Uterus (tissue), 4 donors: ENCODE data around the gene GPR62. TPM values are rescaled to one million over a fixed set of nuclear protein-coding genes. Genes with fewer than 3 reads are reported as not detected.

ENCODE experiments used
- DNase-seq, 2 donors: peaks; one replicate each; pipeline ENCODE4 v3.0.0-alpha.2; 2019 to 2020
- H3K27ac ChIP-seq, 2 donors: fragments of 200-600 bp; sonication (generic); 1 replicate in 1 of 2; 2 replicates in 1 of 2; pipeline ENCODE4 v1.5.1; 2016 to 2018
- H3K27me3 ChIP-seq, 2 donors: fragments of 200-600 bp; sonication (generic); one replicate each; pipeline ENCODE4 v1.5.1; 2018 to 2019; ENCODE audit warnings: control low read depth in 1 of 2
- H3K36me3 ChIP-seq, 2 donors: fragments of 200-600 bp; sonication (generic); one replicate each; pipeline ENCODE4 v1.5.1; 2019; ENCODE audit warnings: control low read depth in 1 of 2
- H3K4me1 ChIP-seq, 2 donors: fragments of 200-600 bp; sonication (generic); one replicate each; pipeline ENCODE4 v1.5.1; 2018 to 2019; ENCODE audit warnings: control low read depth in 1 of 2
- H3K4me3 ChIP-seq, 2 donors: fragments of 200-600 bp; sonication (generic); 1 replicate in 1 of 2; 2 replicates in 1 of 2; pipeline ENCODE4 v1.5.1; 2018 to 2019; ENCODE audit warnings: mild to moderate bottlenecking in 1 of 2
- H3K9me3 ChIP-seq, 2 donors: fragments of 200-600 bp; sonication (generic); one replicate each; pipeline ENCODE4 v1.5.1; 2019; ENCODE audit warnings: control low read depth in 1 of 2
- CTCF ChIP-seq, 4 experiments: fragments of 200-600 bp in 2 of 4; fragments of 450-650 bp in 2 of 4; sonication (generic) in 2 of 4; IDR thresholded peaks; one replicate each; pipeline ENCODE4 v1.5.1; 2016 to 2019; ENCODE audit warnings: antibody characterized with exemption in 4 of 4, mild to moderate bottlenecking in 2 of 4, moderate library complexity in 1 of 4
- POLR2A ChIP-seq, 2 donors: fragments of 450-650 bp; IDR thresholded peaks; one replicate each; pipeline ENCODE4 v1.6.1; 2016; ENCODE audit warnings: antibody characterized with exemption in 2 of 2, mild to moderate bottlenecking in 1 of 2, moderate library complexity in 1 of 2
- intact Hi-C: fragments of 100-400 bp; cut with DNase I; formaldehyde crosslinking; loops from one replicate; pipeline ENCODE4 v1.15.1; 2023; ENCODE audit warnings: low total_unique reads
- total RNA-seq, 4 donors: library from RNA; depleted of rRNA in 3 of 4; stranded (reverse); fragments of >200 nt in 3 of 4; gene quantifications; one replicate each; pipeline versions ENCODE4 v1.1.0 to v1.2.4, GENCODE V29; 2014 to 2023
- donor health status: DM: yes; HTN: yes; CAD: no.

Gene GPR62
- total RNA-seq, 4 donors from 2014 or later: 0.28 to 8.2 (median 0.34) TPM; not detected in 1

- intact Hi-C loops: no loop called here
- no peaks in the 10 kb centered on the region for H3K9me3 ChIP-seq
Measured at GRCh38 chr3:51953445-51953844, 1.7 kb upstream of the GPR62 start.

GRCh38 chr3:51954105-51954504 lies 1.1 kb upstream of the GPR62 start:
- Histone ChIP-seq H3K4me1 (no peaks in the 10 kb centered on the region), H3K27ac (no peak overlapping the region), H3K4me3 (no peak overlapping the region), H3K27me3 (no peaks in the 10 kb centered on the region), H3K9me3 (no peaks in the 10 kb centered on the region), H3K36me3 (no peaks in the 10 kb centered on the region)
- intact Hi-C loops: no loop called here
- no peak for TF ChIP-seq CTCF (IDR thresholded peaks at IDR 0.05)
- no peak for TF ChIP-seq POLR2A (IDR thresholded peaks at IDR 0.05)
- no peak for DNase-seq

More at GRCh38 chr3:51953445-51953844, 1.7 kb upstream of the GPR62 start:
- no peak for TF ChIP-seq CTCF (IDR thresholded peaks at IDR 0.05)
- TF ChIP-seq POLR2A (IDR thresholded peaks at IDR 0.05): no peak
- Histone ChIP-seq H3K27ac (no peak overlapping the region), H3K4me3 (no peak overlapping the region), H3K27me3 (no peaks in the 10 kb centered on the region), H3K4me1 (no peaks in the 10 kb centered on the region), H3K36me3 (no peaks in the 10 kb centered on the region)
- DNase-seq: no peak

- H3K4me3 ChIP-seq: no peak overlapping the region
- H3K27ac ChIP-seq: no peak overlapping the region
- no peaks in the 10 kb centered on the region for H3K4me1 ChIP-seq
- H3K27me3 ChIP-seq: no peaks in the 10 kb centered on the region
- H3K9me3 ChIP-seq: no peaks in the 10 kb centered on the region
- DNase-seq: no peak
- H3K36me3 ChIP-seq: no peaks in the 10 kb centered on the region
- TF ChIP-seq CTCF (IDR thresholded peaks at IDR 0.05) (no peak), POLR2A (IDR thresholded peaks at IDR 0.05) (no peak)
- intact Hi-C loops: no loop called here
Measured at GRCh38 chr3:51954713-51955112, 468 bp upstream of the GPR62 start.

- peak overlapping the region in 1 of 2 donors; percentile 40 for H3K4me3 ChIP-seq
- intact Hi-C loops: no loop called here
Measured at GRCh38 chr3:51955893-51956770, 951 bp downstream of the GPR62 start.

More at GRCh38 chr3:51955893-51956770, 951 bp downstream of the GPR62 start:
- DNase-seq: peak; percentile 53 to 69
- no peak for TF ChIP-seq POLR2A (IDR thresholded peaks at IDR 0.05)
- TF ChIP-seq CTCF (IDR thresholded peaks at IDR 0.05): peak in 3 of 4 experiments; percentile 35 to 68 (median 51)
- Histone ChIP-seq H3K27ac (peak overlapping the region; percentile 47 to 79), H3K27me3 (no peaks in the 10 kb centered on the region), H3K4me1 (no peaks in the 10 kb centered on the region), H3K36me3 (no peaks in the 10 kb centered on the region), H3K9me3 (no peaks in the 10 kb centered on the region)
